ENCODE results near the gene GLI1.

DNA sequence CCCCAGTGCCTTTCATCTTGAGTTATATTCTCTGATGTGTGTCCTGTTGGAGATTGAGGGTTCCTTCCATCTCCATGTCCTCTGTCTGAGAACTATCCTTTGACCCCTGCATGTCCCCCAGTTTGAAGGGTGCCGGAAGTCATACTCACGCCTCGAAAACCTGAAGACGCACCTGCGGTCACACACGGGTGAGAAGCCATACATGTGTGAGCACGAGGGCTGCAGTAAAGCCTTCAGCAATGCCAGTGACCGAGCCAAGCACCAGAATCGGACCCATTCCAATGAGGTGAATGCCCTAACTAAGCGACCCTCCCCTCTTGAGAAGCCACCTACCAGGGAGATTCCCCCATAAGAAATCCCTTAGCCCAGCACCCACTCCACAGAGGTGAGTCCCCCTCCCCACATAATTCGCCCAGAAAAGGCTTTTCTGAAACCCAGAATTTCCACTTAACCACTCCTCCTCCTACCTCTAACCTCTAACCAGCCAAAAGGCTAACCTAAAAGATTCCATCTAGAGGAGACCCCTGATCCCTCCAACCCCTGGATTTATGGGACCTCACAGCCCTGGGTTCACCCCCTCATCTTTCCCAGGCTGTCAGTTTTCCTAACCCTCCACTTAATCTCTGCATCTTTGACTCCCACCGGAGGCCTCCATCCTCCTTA lies 7.8 kb downstream of the GLI1 start:
- TF ChIP-seq, protein P1, sequence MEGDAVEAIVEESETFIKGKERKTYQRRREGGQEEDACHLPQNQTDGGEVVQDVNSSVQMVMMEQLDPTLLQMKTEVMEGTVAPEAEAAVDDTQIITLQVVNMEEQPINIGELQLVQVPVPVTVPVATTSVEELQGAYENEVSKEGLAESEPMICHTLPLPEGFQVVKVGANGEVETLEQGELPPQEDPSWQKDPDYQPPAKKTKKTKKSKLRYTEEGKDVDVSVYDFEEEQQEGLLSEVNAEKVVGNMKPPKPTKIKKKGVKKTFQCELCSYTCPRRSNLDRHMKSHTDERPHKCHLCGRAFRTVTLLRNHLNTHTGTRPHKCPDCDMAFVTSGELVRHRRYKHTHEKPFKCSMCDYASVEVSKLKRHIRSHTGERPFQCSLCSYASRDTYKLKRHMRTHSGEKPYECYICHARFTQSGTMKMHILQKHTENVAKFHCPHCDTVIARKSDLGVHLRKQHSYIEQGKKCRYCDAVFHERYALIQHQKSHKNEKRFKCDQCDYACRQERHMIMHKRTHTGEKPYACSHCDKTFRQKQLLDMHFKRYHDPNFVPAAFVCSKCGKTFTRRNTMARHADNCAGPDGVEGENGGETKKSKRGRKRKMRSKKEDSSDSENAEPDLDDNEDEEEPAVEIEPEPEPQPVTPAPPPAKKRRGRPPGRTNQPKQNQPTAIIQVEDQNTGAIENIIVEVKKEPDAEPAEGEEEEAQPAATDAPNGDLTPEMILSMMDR (IDR thresholded peaks at IDR 0.05), result no peak
- no peak for TF ChIP-seq EP300 (IDR thresholded peaks at IDR 0.05)
